ENCODE data around the gene NOL3.

NOL3 gene

GRCh38 chr16:67170949-67171649 lies 761 bp downstream of the NOL3 start:
- no peak for TF ChIP-seq CTCF (IDR thresholded peaks at IDR 0.05; ENCODE audit: low read depth, low read length, missing control alignments)
- DNase-seq (ENCODE audit: extremely low read depth, low read depth), result no peak
- H3K4me3 ChIP-seq (replicated peaks; ENCODE audit: low read depth, low read length), result peak overlapping the region; percentile 42

GRCh38 chr16:67173323-67173722 lies 3.0 kb downstream of the NOL3 start:
- H3K4me3 ChIP-seq (replicated peaks; ENCODE audit: low read depth, low read length), result peak overlapping the region; percentile 43
- no peak for DNase-seq (ENCODE audit: extremely low read depth, low read depth)
- no peak for TF ChIP-seq CTCF (IDR thresholded peaks at IDR 0.05; ENCODE audit: low read depth, low read length, missing control alignments)

- DNase-seq (ENCODE audit: extremely low read depth, low read depth), result no peak
- TF ChIP-seq CTCF (IDR thresholded peaks at IDR 0.05; ENCODE audit: low read depth, low read length, missing control alignments), result no peak
- peak overlapping the region; percentile 43 for H3K4me3 ChIP-seq (replicated peaks; ENCODE audit: low read depth, low read length)
Observed at GRCh38 chr16:67173808-67174705, 3.7 kb downstream of the NOL3 start.

GRCh38 chr16:67174706-67175231 lies 4.4 kb downstream of the NOL3 start:
- no peak for DNase-seq (ENCODE audit: extremely low read depth, low read depth)
- no peak for TF ChIP-seq CTCF (IDR thresholded peaks at IDR 0.05; ENCODE audit: low read depth, low read length, missing control alignments)
- H3K4me3 ChIP-seq (replicated peaks; ENCODE audit: low read depth, low read length), result peak overlapping the region; percentile 43

- no peak for TF ChIP-seq CTCF (IDR thresholded peaks at IDR 0.05; ENCODE audit: low read depth, low read length, missing control alignments)
- no peak for DNase-seq (ENCODE audit: extremely low read depth, low read depth)
- H3K4me3 ChIP-seq (replicated peaks; ENCODE audit: low read depth, low read length), result no peak overlapping the region
Observed at GRCh38 chr16:67176662-67177061, 6.3 kb downstream of the NOL3 start.

- no peak for TF ChIP-seq CTCF (IDR thresholded peaks at IDR 0.05; ENCODE audit: low read depth, low read length, missing control alignments)
- H3K4me3 ChIP-seq (replicated peaks; ENCODE audit: low read depth, low read length), result peak overlapping the region; percentile 15
- DNase-seq (ENCODE audit: extremely low read depth, low read depth), result no peak
Observed at GRCh38 chr16:67177743-67178699, 7.7 kb downstream of the NOL3 start.

Data from HFF-Myc (cell line).